ENCODE results near the gene DLGAP3.

DNA sequence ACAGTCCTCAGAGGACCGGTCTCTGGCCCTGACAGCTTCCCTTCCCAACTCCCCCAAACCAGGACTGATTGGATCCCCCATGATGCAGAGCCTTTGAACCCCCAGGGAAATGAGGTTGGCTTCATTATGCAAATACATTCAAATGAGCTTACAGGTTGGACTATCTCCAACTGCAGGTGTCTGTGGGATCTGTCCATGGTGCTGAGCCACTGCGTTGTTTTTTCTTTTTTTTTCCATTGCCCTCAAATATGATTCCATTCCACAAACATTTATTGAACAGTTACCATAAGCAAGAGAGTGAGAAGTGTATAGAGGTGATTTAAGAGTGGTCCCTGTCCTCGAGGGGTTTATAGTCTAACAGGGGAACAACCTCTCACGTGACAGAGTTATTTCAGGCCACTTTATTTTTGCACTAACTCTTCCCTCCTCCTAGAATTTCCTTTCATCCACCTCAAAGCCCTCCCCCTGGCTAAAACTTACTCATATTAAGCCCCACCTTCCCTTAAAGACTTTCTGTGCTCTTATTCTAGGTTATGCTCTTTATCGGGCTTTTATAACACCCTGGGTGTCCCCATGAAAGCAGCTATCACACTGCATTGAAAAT, 21.9 kb downstream of the DLGAP3 start:
- TF ChIP-seq TAF1 (IDR thresholded peaks at IDR 0.05; ENCODE audit: low read depth, low read length), result no peak
- no peak for TF ChIP-seq POLR2A (IDR thresholded peaks at IDR 0.05; ENCODE audit: low read depth, low read length)
- TF ChIP-seq PAX5 (IDR thresholded peaks at IDR 0.05; ENCODE audit: insufficient read depth, low read length, severe bottlenecking), result no peak
- no peak for TF ChIP-seq SPI1 (IDR thresholded peaks at IDR 0.05; ENCODE audit: low read depth, low read length)
- no peak for TF ChIP-seq POLR2AphosphoS5 (IDR thresholded peaks at IDR 0.05; ENCODE audit: low read depth, low read length)
